ENCODE measurements around the gene SLC4A1.

GRCh38 chr17:44283344-44284023, 15.5 kb upstream of the SLC4A1 start:
- TF ChIP-seq NONO (IDR thresholded peaks at IDR 0.05) = no peak
- no peak for TF ChIP-seq NONO (CRISPR knock-in tag; conservative IDR thresholded peaks at IDR 0.05)
- TF ChIP-seq ZFP36 (IDR thresholded peaks at IDR 0.05; ENCODE audit: borderline replicate concordance, low read depth, low read length, partially characterized antibody) = no peak
- no peak for TF ChIP-seq RXRA (CRISPR knock-in tag; IDR thresholded peaks at IDR 0.05)
- TF ChIP-seq, protein P1, sequence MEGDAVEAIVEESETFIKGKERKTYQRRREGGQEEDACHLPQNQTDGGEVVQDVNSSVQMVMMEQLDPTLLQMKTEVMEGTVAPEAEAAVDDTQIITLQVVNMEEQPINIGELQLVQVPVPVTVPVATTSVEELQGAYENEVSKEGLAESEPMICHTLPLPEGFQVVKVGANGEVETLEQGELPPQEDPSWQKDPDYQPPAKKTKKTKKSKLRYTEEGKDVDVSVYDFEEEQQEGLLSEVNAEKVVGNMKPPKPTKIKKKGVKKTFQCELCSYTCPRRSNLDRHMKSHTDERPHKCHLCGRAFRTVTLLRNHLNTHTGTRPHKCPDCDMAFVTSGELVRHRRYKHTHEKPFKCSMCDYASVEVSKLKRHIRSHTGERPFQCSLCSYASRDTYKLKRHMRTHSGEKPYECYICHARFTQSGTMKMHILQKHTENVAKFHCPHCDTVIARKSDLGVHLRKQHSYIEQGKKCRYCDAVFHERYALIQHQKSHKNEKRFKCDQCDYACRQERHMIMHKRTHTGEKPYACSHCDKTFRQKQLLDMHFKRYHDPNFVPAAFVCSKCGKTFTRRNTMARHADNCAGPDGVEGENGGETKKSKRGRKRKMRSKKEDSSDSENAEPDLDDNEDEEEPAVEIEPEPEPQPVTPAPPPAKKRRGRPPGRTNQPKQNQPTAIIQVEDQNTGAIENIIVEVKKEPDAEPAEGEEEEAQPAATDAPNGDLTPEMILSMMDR (CRISPR knock-in tag; IDR thresholded peaks at IDR 0.05) = no peak
- no peak for TF ChIP-seq ZBTB21 (CRISPR knock-in tag; IDR thresholded peaks at IDR 0.05)
- no peak for TF ChIP-seq FOXO1 (CRISPR knock-in tag; IDR thresholded peaks at IDR 0.05)
